ENCODE results near the gene STK25.
A peak's percentile ranks its signal among the peaks of the same experiment; 100 is the strongest.

The STK25 gene

DNA sequence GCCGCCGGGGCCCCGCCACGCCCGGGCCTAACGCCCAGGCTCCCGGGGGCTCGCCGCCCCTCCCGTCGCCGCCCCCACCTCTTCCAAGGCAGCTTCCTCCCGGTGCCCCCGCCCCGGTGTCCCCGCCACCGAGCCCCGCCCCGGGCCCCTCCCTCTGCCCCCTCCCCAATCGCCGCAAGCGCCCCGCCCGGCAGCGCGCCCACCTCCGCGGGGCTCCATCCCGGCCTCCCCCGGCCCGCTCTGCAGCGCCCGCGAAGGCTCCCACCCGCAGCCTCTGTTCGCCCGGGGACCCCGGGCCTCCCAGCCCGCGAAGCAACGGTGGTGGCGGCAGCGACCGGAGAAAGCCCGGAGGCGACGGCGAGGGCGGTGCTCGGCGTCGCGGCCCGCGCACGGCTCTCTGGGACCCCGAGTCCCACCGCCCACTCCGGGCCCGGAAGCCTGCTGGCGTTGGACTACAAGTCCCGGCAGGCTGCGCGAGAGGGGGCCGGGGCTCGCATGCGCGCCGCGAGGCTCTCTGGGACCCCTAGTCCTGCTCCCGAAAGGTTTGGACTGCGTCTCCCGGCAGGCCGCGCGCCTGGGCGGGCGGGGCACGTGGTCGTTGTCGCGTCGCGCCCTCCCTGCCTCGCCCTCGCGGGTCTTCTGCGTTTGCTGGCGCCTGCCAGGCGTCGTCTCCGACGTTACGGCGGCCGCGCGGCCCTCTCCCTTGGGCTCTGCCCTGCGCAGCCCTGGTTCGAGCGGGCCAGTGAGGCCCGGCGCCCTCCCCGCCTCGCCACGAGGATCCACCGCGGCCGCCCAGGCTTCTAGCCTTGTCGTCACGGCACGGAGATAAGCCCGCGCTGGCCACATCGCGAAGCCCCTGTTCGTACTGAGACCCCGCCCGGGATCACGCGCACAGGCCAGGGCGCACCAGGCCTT, at the start of gene STK25:
TSS of gene STK25 (minus strand) at position 345 of the 915 bp plus-strand sequence. CDS start 549 bp downstream, outside the sequence.
- TF ChIP-seq GATA2 (IDR thresholded peaks at IDR 0.05; ENCODE audit: low read depth, low read length): 0 out of 2 replicates have a peak, but pooled peaks have one; percentile 4
- no peak for TF ChIP-seq GATA3 (IDR thresholded peaks at IDR 0.05; ENCODE audit: low read depth, low read length)

DNA sequence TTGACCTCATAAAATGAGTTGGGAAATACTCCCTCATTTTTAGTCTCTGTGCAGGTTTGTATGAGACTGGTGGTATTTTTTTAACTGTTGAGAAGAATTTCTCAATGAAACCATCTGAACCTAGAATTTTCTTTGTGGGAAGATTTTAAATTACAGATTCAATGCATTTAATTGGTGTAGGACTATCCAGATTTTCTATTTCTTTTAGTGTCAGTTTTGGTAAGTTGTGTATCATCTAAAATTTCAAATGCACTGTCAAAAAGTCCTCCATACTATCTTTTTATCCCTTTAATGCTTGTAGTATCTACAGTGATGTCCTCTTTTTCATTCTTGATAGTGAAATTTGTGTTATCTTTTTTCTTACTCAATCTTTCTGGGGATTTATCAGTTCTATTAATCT, 48.4 kb upstream of the STK25 start:
- no peak for TF ChIP-seq GATA3 (IDR thresholded peaks at IDR 0.05; ENCODE audit: low read depth, low read length)
- no peak for TF ChIP-seq GATA2 (IDR thresholded peaks at IDR 0.05; ENCODE audit: low read depth, low read length)

DNA sequence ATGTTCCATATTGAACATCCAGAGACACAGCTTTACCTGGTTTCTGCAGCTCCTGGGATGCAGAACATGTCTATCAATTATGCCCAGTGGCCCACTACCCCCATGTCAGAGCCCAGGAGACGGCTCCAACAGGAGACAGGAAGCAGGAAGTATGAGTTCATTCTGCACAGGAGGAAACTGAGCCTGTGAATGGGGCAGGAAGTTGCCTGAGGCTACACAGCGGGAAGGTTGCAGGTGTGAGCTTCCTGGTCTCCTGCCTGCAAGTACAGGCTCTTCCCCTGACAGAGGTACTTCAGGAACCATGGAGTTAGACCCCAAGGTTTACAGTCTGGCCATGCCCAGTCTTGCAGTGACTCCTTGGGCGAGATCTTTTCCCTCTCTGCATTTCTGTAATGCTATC, 47.3 kb upstream of the STK25 start:
- TF ChIP-seq GATA2 (IDR thresholded peaks at IDR 0.05; ENCODE audit: low read depth, low read length) (no peak), GATA3 (IDR thresholded peaks at IDR 0.05; ENCODE audit: low read depth, low read length) (no peak)

DNA sequence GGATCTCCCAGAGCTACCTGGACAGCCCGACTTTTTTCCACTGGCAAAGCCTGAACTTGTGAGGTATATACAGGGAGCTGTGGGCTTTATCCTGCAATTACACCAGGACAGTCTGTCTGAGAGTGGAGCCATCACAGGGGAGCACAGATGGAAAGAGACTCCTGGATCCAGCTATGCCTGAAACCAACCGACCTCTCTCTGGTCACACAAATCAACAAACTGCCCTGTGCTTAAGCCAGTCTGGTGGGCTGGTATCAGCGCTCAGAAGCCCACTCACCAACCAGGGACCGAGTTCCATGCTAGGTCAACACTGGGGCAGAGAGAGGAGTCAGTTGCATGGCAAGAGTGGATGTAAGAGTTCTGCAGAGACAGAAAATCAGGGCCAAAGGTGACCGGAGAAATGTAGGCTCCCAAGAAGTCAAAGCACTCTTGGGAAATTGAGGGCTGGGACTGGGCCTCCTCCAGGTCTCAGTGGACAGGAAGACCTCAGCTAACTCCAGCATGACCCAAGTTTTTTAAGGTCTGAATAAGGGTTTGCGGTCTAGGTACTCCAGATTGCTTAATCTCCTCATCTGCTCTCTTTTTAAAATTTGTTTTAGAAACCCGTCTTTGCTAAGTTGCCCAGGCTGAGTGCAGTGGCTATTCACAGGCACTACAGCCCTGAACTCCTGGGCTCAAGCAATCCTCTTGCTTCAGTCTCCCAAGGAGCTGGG, 46.4 kb upstream of the STK25 start:
- TF ChIP-seq GATA2 (IDR thresholded peaks at IDR 0.05; ENCODE audit: low read depth, low read length) (no peak), GATA3 (IDR thresholded peaks at IDR 0.05; ENCODE audit: low read depth, low read length) (no peak)

DNA sequence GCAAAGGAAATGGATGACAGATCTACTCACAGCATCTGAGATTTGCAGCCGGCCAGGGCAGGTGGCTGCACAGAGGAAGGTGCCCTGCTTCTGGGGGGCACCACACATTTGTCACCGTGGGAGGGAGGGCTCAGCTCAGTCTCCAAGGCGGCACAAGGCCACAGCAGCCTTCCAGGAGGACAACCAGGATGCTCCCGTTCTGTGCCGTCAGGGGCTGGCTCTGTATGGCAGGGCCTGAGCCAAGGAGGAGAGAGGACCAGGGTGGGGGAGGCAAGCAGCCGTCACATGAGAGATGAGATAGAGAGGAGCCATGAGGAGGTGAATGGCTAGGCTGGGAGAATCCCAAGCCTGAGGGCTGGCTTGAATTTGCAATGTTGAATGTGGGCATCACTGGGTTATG, 45.6 kb upstream of the STK25 start:
- no peak for TF ChIP-seq GATA2 (IDR thresholded peaks at IDR 0.05; ENCODE audit: low read depth, low read length)

DNA sequence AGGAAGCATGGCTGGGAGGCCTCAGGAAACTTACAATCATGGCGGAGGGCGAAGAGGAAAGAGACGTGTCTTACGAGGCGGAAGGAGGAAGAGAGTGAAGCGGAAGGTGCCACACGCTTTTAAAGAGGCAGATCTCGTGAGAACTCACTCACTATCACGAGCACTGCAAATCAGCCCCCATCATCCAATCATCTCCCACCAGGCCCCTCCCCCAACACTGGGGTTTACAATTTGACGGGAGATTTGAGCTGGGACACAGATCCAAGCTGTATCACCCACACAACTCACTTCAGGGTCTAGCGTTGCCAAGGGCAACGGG, 45.1 kb upstream of the STK25 start:
- TF ChIP-seq GATA3 (IDR thresholded peaks at IDR 0.05; ENCODE audit: low read depth, low read length) (no peak), GATA2 (IDR thresholded peaks at IDR 0.05; ENCODE audit: low read depth, low read length) (no peak)

DNA sequence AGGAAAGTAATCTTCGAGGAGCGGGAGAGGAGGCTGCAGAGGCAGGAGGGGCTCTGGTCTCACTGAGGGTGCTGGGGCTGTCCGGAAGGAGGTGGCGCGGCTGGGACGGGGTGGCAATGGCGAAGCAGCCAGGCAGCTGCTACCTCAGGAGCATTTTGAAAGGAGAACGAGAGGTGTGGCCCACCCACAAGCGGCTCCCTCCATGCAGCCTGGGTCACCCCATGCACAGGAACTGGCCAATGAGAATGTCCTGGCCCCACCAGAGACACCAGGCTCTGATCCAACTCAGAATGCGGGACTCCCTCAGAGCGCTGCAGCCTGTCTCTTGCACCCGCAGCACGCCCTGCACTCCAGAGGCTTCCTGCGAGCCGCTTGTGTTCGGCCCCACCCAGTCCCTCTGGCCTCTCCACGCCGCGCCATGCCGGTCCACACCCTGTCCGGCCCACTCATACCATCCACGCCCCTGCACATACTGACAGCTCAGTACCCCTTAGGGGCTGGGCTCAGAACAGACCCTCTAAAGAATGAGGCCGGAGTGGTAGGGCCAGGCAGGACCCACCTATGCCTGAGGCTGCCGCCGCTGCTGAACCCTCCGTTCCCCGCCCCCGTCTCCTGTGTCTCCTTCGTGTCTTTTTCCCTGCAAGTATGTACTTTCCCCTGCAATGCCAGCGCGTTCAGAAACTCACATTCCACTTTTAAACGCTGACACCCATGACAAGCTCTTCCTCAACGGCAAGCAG, 43.8 kb upstream of the STK25 start:
- TF ChIP-seq GATA3 (IDR thresholded peaks at IDR 0.05; ENCODE audit: low read depth, low read length): no peak
- no peak for TF ChIP-seq GATA2 (IDR thresholded peaks at IDR 0.05; ENCODE audit: low read depth, low read length)

DNA sequence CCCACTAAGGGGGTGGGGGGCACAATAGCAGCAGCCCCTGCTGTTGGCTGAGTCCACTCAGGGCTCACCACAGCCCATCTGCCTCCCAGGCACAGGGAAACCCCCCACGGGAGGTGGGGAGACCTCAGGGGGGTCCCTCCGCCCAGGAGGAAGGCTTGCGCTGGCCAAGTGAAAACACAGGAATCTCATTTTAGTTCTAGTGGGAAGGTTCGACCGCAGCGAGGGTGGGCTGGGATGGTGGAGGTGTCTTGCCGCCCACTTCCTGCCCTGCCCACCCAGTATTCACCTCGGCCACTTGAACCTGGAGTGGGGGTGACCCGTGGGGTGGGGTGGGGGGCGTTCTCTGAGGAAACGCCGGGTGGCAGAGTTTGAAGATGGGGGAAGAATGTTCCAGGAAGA, 43.2 kb upstream of the STK25 start:
- no peak for TF ChIP-seq GATA3 (IDR thresholded peaks at IDR 0.05; ENCODE audit: low read depth, low read length)
- no peak for TF ChIP-seq GATA2 (IDR thresholded peaks at IDR 0.05; ENCODE audit: low read depth, low read length)

DNA sequence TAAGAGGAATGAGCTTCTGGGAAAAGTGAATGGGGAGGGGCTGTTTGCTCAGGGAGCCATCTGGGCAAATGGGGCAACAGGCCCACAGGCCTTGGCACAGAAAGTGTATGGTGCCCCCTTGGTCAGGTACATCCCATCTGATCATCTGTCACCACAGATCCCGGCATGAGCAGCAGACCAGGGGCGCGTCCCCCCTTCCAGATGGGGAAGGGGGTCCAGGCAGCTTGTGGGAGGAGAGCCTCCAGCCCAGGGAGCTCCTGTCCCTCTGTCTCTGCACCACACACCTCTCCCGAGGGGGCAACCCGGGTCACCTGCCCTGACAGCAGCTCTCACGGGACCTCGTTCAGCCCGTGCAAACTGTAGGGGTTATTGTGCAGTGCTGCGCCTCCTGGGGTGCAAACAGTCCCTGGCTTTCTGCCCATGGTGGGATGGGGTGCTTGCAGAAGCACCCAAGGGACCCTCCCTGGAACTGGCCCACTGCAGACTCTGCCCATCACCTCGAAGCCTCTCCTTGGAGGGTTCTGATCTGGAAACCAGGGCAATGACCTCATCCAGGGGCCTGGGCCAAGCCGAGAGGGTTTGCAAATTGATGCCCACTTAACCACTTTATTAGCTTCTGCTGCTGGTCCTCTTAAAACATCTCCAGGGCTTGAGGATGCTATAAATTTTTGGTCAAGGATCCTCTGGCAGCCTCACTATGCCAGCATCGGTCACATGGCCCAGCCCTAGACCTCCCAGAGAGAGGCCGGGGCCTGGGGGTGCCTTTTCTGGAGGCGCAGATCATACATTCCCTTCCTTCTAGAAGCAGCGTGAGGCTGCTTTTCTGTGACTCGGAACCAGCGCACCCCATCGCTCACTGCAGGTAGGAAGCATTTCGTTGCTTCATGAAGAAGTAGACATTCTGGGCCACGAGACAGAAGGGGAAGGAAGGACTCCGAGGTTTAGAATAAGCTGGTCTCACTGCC, 42.5 kb upstream of the STK25 start:
- TF ChIP-seq GATA3 (IDR thresholded peaks at IDR 0.05; ENCODE audit: low read depth, low read length): no peak
- no peak for TF ChIP-seq GATA2 (IDR thresholded peaks at IDR 0.05; ENCODE audit: low read depth, low read length)

DNA sequence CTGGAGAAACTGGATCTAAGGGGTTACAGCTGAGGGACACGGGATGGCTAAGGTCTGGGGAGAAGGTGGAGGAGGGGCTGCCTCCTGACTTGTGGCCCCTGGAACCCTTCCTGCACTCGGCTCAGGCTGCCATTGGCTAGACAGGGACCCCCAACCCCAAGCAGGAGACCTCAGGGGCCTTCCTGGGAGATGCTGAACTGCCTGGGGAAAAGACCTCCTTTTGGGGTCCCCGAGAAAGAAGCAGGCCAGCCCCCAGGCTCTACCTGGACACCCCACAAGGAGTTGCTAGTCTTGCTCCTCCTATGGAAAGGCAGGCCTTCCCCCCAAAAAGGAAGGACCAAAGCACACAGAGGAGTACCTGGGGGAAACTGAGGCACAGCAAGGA, 40.1 kb upstream of the STK25 start:
- TF ChIP-seq GATA2 (IDR thresholded peaks at IDR 0.05; ENCODE audit: low read depth, low read length) (no peak), GATA3 (IDR thresholded peaks at IDR 0.05; ENCODE audit: low read depth, low read length) (no peak)

DNA sequence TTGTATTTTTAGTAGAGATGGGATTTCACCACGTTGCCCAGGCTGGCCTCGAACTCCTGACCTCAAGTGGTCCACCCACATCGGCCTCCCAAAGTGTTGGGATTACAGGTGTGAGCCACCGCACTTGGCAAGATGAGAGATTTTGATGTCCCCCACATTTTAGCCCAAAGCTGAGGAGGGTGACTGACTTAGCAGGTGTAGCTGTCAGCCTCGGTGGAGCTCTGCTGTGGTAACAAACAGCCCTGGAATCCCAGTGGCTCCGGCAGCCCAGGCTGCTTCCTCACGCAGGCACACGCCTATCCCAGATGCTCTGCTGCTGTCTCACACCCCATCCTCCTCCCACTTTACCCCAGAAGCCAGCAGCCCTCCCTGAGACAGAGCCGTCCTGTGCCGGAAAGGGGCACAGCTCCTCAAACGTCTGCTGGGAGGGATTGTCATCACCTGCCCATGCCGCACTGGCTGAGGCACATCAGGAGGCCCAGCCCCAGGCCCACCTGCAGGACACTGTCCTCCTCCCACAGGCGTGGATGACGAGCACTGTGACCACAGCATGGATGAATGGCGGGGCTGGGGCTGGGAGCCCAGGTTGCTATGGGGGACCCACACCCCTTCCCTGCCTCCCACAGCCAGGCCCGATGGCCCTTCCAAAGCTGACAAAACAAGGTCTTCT, 39.5 kb upstream of the STK25 start:
- no peak for TF ChIP-seq GATA2 (IDR thresholded peaks at IDR 0.05; ENCODE audit: low read depth, low read length)
- no peak for TF ChIP-seq GATA3 (IDR thresholded peaks at IDR 0.05; ENCODE audit: low read depth, low read length)

DNA sequence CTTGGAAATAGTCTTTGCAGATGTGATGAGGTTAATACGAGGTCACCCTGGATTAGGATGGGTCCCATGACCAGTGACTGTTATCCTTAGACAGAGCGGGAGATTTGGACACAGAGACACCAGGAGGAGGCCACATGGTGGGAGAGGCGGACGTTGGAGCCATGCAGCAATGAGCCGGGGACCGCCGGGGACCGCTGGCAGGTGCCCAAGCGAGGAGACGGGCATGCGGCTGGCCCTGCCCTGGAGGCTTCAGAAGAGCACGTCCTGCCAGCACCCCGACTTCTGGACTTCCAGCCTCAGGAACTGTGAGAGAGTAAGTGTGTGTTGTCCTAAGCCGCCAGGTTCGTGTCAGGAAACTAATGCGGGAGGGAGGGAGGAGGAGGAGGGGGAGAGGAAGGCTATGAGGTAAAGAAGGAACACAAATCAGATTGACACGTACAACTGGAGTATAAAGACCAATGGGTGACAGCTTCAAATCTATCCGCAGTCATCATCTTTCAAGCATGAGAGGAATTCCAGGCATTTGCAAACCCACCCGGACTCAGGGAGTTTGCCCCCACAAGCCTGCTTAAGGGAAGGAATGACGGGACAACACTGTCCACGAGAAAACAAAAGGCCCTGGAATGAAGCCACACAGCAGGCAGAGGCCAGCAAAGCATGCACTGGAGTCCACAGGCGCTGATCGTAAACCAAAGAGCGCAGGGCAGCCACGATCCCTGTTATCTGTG, 38.6 kb upstream of the STK25 start:
- TF ChIP-seq GATA2 (IDR thresholded peaks at IDR 0.05; ENCODE audit: low read depth, low read length) (no peak), GATA3 (IDR thresholded peaks at IDR 0.05; ENCODE audit: low read depth, low read length) (no peak)
